ENCODE results near the gene CLN3. TPM values are rescaled to one million over a fixed set of nuclear protein-coding genes. Genes with fewer than 3 reads are reported as not detected.
"Not testable (repeated sequence)": the region's sequence is repeated elsewhere in the genome, so short reads cannot be mapped to it uniquely, and the experiment has no call there.

Gene CLN3
- total RNA-seq, 2 donors from 2014 or later = 15.7 to 22.8 TPM

DNA sequence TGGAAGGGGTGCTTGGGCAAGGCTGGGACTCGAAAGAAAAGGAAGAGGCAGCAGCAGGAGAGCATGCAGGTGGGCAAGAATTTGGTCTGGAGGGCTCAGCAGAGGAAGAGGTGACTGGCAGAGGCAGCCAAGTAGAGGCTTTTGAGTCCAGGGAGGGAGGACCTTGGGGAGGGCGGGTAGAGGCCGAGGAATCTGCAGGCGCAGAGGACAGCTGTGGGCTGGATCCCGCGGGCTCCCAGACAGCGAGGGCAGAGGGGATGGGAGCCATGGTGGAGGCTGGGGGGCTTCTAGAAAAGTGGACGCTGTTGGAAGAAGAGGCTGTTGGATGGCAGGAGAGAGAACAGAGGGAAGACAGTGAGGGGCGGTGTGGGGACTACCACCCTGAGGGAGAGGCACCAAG is 5.5 kb upstream of the CLN3 start:
- DNase-seq (ENCODE audit: low spot score) = no peak
- intact Hi-C loops (cut with DNase I) = loop anchor here in 1 of 2 donors (10.0 kb wide), 1 partner anchor 47 kb away; no protein-coding TSS in a partner anchor

DNA sequence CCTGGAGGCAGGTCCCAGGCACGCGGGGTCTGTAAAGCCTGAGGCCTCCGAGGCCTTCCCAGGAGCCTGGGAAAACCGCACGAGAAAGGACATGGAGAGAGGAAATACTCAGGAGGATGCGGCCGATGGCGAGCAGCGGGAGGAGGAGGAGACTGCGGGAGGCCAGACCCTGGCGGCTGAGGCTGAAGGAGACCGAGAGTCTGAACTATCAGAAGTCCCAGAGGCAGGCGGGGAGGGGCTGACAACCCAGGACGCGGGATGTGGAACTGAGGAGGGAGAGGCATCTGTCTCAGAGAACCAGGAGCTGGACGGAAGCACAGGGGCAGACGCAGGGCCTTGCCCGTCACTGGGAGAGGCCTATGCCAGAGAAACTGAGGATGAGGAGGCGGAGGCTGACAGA is 5.0 kb upstream of the CLN3 start:
- intact Hi-C loops (cut with DNase I) = loop anchor here in 1 of 2 donors (10.0 kb wide), 1 partner anchor 48 kb away; no protein-coding TSS in a partner anchor
- DNase-seq (ENCODE audit: low spot score) = no peak

DNA sequence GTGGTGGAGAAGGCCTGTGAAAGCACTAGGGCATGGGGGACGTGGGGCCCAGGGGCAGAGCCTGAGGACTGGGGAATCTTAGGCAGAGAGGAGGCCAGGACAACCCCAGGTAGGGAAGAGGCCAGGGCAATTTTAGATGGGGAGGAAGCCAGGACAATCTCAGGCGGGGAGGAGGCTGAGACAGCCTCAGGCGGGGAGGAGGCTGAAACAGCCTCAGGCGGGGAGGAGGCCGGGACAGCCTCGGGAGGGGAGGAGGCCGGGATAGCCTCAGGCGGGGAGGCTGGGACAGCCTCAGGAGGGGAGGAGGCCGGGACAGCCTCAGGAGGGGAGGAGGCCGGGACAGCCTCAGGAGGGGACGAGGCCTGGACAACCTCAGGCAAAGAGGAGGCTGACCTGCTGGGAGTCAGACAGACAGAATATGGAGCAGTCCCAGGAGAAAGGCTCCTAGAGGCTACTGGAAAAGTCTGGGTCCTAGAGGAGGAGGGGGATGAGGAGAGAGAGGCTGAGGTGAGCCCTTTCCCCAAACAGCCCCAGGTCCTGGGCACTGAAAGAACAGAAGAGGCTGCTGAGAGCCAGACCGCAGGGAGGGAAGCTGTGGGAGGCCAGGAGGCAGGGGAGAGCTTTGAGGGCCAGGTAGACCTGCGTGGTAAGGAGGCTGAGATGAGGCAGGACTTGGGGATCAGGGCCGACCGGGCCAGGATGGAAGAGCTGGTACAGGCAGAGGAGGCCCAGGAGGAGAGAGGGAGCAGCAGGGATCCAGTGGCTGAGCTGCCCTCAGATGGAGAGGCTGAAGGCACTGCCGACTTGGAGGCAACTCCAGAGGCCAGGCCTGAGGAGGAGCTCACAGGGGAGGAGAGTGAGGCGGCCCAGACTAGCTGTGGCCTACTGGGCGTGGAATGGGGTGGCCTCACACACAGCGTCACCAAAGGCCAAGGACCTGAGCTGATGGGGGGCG is 4.2 kb upstream of the CLN3 start:
- intact Hi-C loops (cut with DNase I) = loop anchor here in 1 of 2 donors (10.0 kb wide), 1 partner anchor 49 kb away; no protein-coding TSS in a partner anchor
- DNase-seq (ENCODE audit: low spot score) = no peak

DNA sequence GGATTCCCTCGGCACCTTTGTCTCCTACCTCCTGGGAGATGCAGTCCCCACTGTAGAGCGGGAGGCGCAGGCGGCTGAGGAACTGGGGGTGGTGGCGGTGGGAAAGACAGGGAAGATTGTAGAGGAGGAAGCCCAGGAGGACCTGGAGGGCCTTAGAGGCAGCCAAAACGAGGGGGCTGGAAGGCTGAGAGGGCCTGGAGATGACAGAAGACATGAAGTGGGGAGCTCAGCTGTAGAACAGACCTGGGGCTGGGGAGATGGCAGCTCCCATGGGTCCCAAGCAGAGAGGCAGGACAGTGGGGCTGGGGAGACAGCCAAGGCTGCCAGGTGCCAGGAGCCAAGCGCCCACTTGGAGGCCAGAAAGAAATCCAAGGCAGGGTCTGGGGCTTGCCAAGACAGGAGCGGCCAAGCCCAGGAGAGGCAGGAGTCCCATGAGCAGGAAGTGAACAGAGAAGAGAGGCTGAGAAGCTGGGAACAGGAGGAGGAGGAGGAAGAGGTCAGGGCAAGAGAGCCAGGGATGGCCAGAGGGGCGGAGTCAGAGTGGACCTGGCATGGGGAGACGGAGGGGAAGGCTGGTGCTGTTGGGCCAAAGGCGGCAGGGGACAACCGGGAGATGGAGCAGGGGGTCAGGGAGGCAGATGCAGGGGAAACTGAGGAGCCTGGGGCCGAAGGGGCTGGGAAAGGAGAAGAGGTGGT is 3.4 kb upstream of the CLN3 start:
- intact Hi-C loops (cut with DNase I) = loop anchor here in 1 of 2 donors (10.0 kb wide), 1 partner anchor 50 kb away; no protein-coding TSS in a partner anchor
- DNase-seq (ENCODE audit: low spot score) = no peak

DNA sequence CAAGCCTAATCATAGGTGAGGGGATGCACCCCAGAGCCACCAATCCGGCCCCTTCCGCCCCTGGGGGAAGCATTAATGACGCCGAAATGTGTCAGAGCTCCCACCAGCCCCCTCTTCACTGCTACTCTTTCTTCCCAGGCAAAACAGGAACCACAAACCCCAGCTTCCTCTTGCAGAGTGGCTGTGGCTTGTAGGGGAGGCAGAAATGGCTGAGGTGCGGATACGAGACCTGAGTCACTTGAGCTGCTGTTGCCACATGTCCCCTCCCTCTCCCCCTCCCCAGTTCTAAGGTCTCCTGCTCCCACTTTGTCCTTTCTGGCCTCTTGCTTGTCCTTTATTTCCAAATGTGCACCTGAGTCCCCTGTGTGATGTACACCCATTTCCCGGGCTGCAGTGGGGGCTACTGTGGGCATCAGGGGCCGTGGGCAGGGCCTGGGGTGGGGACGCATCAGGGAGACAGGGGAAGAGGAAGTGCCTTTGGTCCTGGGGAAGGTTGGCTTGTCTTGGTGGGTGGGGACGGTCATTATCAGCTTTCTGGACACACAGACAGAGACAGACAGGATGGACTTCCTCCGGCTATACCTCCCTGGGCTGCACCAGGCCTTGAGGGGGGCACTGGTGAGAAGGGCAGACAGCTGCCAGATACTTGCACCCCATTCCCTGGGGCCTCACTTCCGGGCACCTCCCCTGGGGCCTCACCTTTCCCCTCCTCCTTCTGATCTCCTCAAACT is 2.4 kb upstream of the CLN3 start, which contains the start of gene APOBR:
Gene APOBR, plus strand, starts transcription at position 523 of the 731 bp plus-strand sequence. Its CDS starts 39 bp downstream, at position 562.
- peak; percentile 85 for DNase-seq (ENCODE audit: low spot score)
- intact Hi-C loops (cut with DNase I) = loop anchor here in 1 of 2 donors (10.0 kb wide), 1 partner anchor 51 kb away; no protein-coding TSS in a partner anchor

DNA sequence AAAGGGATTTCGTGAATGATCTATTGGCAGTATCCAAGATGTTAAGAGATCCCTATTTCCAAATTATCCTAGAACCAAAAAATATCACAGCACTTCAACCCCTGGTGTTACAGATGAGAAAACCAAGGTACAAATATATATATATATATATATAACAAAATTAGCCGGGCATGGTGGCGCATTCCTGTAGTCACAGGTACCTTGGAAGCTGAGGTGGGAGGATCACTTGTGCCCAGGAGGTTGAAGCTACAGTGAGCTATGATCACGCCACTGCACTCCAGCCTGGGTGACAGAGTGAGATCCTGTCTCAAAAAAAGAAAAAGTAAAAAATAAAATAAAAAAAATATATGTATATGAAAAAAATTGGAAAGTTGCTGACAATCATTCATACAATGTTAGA is 637 bp upstream of the CLN3 start:
- intact Hi-C loops (cut with DNase I) = loop anchor here in 1 of 2 donors (10.0 kb wide), 1 partner anchor 52 kb away; no protein-coding TSS in a partner anchor
- DNase-seq (ENCODE audit: low spot score) = no peak

DNA sequence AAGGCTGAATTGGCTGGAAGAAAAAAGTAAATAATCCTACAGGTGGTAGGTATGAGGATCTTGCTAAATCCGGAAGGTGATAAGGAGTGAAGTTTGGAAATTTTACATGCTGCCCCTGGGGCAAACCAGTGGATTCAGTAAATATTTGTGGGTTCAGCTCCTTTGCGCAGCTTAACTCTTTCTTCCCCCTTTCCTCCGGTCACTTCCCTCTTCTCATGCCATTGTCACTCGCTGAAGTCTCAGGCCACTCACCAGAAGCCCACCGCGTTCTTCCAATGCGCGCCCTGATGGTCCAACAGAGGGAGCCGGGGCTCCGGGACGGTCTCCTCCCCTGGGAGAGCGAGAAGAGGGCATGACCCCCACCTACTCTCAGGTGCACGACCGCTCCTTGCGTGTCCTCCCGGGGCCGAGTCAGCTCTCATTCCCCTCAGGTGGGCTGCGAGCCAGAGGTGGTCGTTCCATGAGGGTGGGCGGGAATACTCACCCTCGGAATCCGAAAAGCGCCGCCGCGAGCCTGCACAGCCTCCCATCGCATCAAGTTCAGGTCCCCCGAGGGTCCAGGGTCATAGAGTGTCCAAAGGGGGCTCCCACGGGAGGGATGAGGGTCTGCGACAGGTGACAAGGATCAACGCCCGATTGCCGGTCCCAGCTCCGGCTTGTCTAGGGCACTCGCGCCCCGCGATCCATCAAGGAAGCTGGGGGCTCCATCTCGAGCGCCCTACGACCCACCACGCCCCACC is 474 bp downstream of the CLN3 start:
- intact Hi-C loops (cut with DNase I) = loop anchor here in 1 of 2 donors (10.0 kb wide), 1 partner anchor 53 kb away; no protein-coding TSS in a partner anchor
- no peak for DNase-seq (ENCODE audit: low spot score)

DNA sequence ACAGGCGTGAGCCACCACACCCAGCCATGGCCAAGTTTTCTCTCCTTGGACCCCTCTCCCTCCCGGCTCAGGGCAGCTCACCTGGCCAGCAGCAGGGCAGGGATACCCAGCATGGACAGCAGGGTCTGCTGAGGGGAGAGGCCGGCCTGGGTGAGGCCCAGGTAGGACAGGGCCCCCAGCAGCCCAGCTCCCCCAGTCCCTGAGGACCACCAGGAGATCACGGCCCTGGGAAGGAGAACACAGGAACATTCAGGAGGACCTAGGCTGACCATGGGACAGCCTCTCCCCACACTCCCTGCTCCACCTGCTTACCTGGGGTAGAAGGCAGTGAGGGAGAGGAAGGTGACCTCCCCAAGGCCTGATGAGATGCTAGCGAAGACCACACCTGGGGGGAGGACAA is 5.6 kb downstream of the CLN3 start:
- DNase-seq (ENCODE audit: low spot score) = peak; percentile 45
- intact Hi-C loops (cut with DNase I) = no loop called here

DNA sequence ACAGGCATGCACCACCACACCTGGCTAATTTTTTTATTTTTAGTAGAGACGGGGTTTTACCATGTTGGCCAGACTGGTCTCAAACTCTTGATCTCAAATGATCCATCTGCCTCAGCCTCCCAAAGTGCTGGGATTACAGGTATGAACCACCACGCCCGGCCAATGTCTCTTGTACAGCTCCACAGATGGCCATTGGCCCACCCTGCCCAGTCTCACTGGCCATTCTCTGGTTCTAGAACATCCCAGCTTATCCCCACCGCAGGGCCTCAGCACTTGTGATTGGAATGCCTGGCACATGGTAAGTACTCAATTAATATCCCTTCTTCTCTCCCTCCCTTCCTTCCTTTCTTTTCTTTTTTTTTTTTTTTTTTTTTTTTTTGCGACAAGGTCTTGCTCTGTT is 8.5 kb downstream of the CLN3 start:
- DNase-seq (ENCODE audit: low spot score) = peak; percentile 70
- intact Hi-C loops (cut with DNase I) = not testable (repeated sequence)

DNA sequence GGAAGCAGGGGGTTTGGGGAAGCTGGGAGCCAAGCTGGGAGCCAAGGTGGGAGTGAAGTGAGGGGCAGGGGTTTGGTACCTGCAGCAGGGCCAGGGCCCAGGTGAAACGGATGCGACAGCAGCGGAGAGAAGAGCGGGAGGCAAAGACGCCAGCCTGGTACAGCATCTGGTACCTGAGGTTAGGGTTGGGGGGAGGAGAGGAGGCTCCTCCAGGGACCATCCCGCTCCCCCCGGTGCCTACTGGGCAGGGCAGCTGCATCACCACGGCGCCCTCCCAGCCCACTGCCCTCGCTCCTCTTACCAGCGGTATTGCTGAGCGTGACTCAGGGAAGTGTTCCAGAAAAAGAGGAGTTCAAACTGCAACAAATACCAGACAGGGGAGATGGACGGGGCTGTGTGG is 9.8 kb downstream of the CLN3 start:
- DNase-seq (ENCODE audit: low spot score) = peak; percentile 50
- intact Hi-C loops (cut with DNase I) = no loop called here

DNA sequence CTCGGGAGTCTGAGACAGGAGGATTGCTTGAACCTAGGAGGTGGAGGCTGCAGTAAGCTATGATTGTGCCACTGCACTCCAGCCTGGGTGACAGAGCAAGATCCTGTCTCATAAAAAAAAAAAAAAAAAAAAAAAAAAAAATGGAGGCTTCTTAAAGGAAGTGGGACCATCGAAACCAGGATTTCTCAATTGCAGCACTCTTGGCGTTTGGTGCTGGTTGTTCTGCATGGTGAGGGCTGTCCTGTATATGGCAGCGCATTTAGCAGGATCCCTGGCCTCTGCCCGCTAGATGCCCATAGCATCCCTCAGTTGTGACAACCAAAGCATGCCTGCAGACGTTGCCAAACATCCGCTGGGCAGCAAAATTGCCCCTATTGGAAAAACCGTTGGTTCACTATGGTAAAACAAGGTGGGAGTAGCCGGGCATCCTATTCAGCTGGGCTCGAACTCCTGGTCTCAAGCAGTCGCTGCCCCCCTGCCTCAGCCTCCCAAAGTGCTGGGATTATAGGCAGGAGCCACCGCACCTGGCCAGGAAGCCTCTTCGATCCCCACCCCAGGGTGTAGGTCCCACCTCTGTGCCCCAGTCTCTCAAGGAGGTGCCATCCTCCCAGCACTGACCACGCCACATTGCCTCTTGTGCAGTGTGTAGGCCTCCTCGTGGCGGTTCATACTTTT is 13.2 kb downstream of the CLN3 start:
- intact Hi-C loops (cut with DNase I) = no loop called here
- peak; percentile 17 for DNase-seq (ENCODE audit: low spot score)

DNA sequence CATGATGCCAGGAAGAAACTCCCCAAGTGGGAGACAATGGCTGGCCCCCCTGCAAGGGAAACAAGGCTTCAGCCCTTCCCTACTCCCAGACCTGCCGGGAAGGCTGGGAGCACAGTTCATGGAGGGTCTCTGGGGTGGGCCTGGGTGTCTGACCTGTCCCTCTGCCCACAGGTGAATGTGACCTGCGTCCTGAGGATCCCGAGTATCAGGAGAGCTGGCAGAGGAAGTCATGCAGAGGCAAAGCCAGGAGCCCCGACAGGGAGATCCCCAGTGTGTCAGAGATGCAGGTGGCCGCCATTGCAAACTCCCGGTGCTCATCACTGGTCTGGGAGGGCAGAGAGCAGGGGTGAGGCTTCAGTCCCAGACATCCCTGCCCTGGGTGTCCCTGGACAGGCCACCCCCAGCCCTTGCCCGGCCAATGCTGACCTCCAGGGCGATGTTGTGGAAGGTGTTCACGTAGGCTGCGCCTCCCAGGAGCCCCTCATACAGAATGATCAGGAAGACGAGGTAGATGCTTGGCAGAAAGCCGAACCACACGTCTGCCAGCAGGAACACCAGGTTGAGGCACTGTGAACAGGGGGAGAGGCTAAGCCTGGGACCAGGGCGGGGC is 14.5 kb downstream of the CLN3 start:
- intact Hi-C loops (cut with DNase I) = no loop called here
- peak; percentile 48 for DNase-seq (ENCODE audit: low spot score)

DNA sequence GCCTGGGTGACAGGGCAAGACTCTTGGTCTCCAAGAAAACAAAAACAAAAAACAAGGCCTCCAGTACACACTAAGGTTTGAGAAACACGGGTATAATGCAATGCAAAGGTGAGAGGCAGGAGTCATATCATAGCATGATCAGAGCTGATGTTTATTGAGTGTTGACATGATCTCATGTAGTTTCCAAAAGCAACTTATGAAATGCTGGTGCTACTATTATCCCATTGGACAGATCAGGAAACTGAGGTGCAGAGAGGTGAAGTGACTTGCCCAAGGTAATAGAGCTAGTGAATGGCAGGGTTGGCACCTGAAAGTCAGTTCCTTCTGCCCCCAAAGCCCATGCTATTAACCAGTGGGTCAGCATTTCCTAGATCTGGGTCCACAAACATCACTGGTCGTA is 16.7 kb downstream of the CLN3 start:
- intact Hi-C loops (cut with DNase I) = no loop called here
- DNase-seq (ENCODE audit: low spot score) = peak; percentile 9

DNA sequence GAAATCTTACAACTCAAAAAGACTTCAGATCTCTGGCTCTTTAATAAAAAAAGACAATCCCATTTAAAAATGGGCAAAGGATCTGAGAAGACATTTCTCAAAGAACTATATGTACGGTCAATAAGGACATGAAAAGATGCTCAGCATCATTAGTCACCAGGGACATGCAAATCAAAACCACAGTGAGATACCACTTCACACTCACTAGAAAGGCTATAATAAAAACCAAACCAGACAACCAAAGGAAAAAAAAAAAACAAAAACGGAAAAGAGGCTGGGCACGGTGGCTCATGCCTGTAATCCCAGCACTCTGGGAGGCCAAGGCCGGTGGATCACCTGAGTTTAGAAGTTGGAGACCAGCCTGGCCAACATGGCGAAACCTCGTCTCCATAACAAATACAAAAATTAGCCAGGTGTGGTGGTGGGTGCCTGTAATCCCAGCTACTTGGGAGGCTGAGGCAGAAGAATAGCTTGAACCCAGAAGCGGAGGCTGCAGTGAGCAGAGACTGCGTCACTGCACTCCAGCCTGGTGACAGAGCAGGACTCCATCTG is 18.1 kb downstream of the CLN3 start:
- intact Hi-C loops (cut with DNase I) = no loop called here
- peak; percentile 8 for DNase-seq (ENCODE audit: low spot score)

DNA sequence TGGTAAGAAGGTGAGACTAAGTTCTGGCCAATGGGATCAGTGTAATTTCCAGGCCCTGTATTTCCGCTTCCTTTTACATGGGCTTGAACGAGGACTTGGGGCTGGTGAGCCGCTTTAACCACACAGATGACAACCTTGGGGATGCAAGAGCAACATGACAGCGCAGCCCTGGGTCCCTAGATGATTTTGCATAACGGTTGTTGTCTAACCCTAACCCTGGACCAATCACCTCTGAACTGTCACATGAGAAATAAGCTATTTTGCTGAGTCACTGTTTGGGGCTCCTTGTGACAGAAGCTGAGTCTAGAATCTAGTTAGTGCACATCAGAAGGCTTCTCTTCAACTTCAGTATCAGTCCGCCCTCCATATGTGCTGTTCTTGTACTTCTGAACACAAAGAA is 44.8 kb downstream of the CLN3 start:
- intact Hi-C loops (cut with DNase I) = not testable (repeated sequence)

DNA sequence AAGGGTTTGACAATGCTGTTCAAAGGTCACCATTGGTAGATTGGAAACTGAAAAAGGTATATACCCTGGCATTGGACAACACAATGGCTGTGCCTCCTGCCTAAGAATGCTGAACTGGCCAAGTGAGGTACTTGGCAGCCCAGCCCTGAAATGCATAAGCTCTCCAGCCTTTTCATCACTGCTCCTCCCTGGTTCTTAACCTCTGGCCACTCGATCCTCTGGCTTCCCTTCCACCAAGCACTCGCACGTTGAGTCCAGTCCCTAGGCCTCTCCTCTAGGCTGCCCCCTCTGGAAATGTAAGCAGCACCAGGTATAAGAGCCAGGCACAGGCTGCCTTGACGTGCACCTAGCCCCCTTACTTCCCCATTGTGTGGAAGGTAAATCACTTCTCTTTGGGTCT is 45.5 kb downstream of the CLN3 start:
- DNase-seq (ENCODE audit: low spot score); intact Hi-C loops (cut with DNase I): not testable (repeated sequence)

More for the DNA sequence above, 44.8 kb downstream of the CLN3 start:
- not testable (repeated sequence) for DNase-seq (ENCODE audit: low spot score)

DNA sequence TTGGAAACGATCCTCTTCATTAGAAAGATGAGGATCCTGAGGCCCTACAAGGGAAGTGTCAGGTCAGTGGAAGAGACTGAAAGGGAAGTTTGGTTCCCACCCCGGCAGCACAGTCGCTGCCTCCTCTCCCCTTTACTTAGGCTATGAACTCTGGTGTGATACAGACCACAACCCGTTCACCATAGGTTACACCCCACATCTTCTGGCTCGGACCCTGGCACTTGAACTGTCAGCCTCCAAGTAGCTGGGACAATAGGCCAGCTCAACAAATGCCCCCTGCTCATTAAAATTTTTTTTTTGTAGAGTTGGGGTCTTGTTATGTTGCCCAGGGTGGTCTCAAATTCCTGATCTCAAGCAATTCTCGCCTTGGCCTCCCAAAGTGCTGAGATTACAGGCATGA is 47.9 kb downstream of the CLN3 start:
- intact Hi-C loops (cut with DNase I) = not testable (repeated sequence)
- DNase-seq (ENCODE audit: low spot score) = peak; percentile 28
